BLaER1 treated with 17β-estradiol and CSF1 and Interleukin-3, amounts not matched to agents 10 nM and 100 nM (cell line): Measurements from ENCODE around the gene PTH2.

Source experiments
- H3K27ac ChIP-seq, 11 experiments: shearing (Covaris generic); formaldehyde crosslinking; 2 replicates each; pipeline ENCODE4 v1.8.1; 2022
- H3K27me3 ChIP-seq, 11 experiments: shearing (Covaris generic); formaldehyde crosslinking; 2 replicates each; pipeline ENCODE4 v1.8.1; 2022
- H3K36me3 ChIP-seq, 11 experiments: shearing (Covaris generic); formaldehyde crosslinking; 2 replicates each; pipeline ENCODE4 v1.8.1; 2022
- H3K4me1 ChIP-seq, 10 experiments: shearing (Covaris generic); formaldehyde crosslinking; 2 replicates each; pipeline ENCODE4 v1.8.1; 2022
- H3K4me2 ChIP-seq, 11 experiments: shearing (Covaris generic); formaldehyde crosslinking; 2 replicates each; pipeline ENCODE4 v1.8.1; 2022
- H3K4me3 ChIP-seq, 10 experiments: shearing (Covaris generic); formaldehyde crosslinking; 2 replicates each; pipeline ENCODE4 v1.8.1; 2022
- H3K9ac ChIP-seq, 11 experiments: shearing (Covaris generic); formaldehyde crosslinking; 2 replicates each; pipeline ENCODE4 v1.8.1; 2022
- H3K9me3 ChIP-seq, 11 experiments: shearing (Covaris generic); formaldehyde crosslinking; replicated peaks in 1 of 11; 2 replicates each; pipeline ENCODE4 v1.8.1; 2022
- H4K20me1 ChIP-seq, 11 experiments: shearing (Covaris generic); formaldehyde crosslinking; 2 replicates each; pipeline ENCODE4 v1.8.1; 2022
- Cebpa-rat ChIP-seq, 11 experiments: shearing (Covaris generic); IDR thresholded peaks; 2 replicates each; pipeline ENCODE4 v1.8.1; 2022

PTH2 gene

DNA sequence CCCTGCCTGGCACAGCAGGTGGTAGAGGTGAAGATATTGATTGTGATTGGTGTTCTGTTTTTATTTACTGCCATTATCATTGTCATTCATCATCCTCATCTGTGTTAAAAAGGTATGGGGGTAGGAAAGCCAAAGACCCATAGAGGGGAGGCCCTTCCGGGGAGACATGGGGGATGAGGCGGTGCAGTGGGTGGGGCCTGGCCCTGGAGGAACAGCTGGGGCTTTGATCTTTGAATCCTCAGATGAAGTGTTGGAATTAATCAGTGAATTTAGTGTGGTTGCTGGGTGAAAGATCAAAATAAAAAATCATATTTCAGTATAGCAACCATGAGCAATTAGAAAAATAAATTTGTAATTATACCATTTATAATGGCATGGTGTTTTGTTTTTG lies 7.4 kb downstream of the PTH2 start:
- Histone ChIP-seq H3K4me1 (peaks cover 82 to 93% (median 87%) of the 10 kb centered on the region in 10 experiments), H3K4me2 (peak overlapping the region; percentile 79 to 99 (median 93)), H3K27me3 (peaks cover 14 to 23% (median 19%) of the 10 kb centered on the region in 11 experiments), H3K4me3 (peak overlapping the region in 4 of 10 experiments; percentile 12 to 43 (median 28); a peak in 2 of 20 replicates), H3K27ac (peak overlapping the region; percentile 12 to 86 (median 80); a peak in 21 of 22 replicates), H3K9me3 (peaks cover 0 to 3% (median under 1%) of the 10 kb centered on the region in 11 experiments; a peak in 8 of 22 replicates), H3K36me3 (no peaks in the 10 kb centered on the region), H4K20me1 (no peaks in the 10 kb centered on the region), H3K9ac (peak overlapping the region in 9 of 11 experiments; percentile 40 to 78 (median 72); a peak in 13 of 22 replicates)
- no peak for TF ChIP-seq Cebpa-rat (IDR thresholded peaks at IDR 0.05)

DNA sequence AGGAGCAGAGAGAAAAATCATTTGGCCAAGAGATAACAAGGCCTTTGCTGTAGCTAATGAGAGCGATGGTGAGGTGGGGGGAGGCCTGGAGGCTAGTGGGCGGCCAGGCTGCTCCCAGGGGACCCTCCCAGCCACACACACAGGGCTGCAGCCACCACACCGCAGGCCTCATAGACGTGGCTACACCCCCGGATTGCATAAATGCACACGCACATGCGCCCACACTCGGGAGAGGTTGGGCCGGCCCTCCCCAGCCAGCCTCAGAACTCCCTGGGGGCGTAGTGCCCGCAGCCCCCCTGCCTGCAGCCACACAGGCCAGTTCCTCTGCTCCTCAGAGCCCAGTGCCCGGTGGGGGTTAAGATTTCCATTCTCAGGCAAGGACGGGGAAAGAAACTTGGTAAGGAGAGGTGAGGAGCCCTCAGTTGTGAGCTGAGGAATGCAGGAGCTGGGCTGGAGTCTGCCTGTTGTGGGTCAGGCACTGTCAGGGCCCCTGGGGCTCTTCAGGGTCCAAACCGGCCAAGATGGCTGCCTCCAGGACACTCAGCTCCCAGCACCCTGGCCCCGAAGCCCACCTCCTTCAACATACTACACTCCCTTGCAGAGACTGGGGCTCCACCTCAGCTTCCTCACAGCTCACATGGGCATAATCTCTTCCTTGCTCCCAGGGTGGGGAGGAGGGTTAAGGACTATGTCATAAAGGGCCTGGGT lies 8.0 kb downstream of the PTH2 start:
- peak overlapping the region; percentile 79 to 99 (median 93) for H3K4me2 ChIP-seq
- H3K9ac ChIP-seq: peak overlapping the region in 10 of 11 experiments; percentile 40 to 78 (median 72); a peak in 20 of 22 replicates
- H3K27me3 ChIP-seq: peaks cover 9 to 17% (median 14%) of the 10 kb centered on the region in 11 experiments
- no peaks in the 10 kb centered on the region for H4K20me1 ChIP-seq
- peak overlapping the region; percentile 12 to 86 (median 80); a peak in 21 of 22 replicates for H3K27ac ChIP-seq
- H3K9me3 ChIP-seq: no peaks in the 10 kb centered on the region
- H3K4me1 ChIP-seq: peaks cover 88 to 98% (median 92%) of the 10 kb centered on the region in 10 experiments
- TF ChIP-seq Cebpa-rat (IDR thresholded peaks at IDR 0.05): peak in 6 of 11 experiments; percentile 44 to 80 (median 64); a peak in 9 of 22 replicates
- H3K4me3 ChIP-seq: peak overlapping the region in 6 of 10 experiments; percentile 12 to 43 (median 32); a peak in 8 of 20 replicates
- no peaks in the 10 kb centered on the region for H3K36me3 ChIP-seq

DNA sequence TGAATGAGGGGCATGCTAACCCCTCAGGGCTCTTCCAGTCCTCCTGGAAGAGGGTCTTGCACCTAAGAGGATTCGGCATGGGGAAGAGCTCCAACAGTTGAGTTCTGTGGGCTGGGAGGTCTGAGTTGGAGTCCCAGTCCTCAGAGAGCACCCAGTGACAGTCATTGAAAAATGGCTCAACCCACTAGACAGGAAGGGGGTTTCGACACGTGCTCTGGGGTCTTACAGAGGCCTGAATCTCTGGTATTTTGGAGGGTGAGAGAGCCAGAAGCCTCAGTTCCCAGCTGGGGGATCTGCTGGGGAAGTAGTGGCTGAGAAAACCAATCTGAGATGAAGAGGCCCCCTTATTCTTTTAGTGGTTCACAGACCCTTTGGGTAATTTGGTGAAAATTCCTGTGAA lies 9.0 kb downstream of the PTH2 start:
- Histone ChIP-seq H3K9me3 (no peaks in the 10 kb centered on the region), H3K4me1 (peaks cover 98 to 100% (median 100%) of the 10 kb centered on the region in 10 experiments), H3K36me3 (no peaks in the 10 kb centered on the region), H3K27me3 (peaks cover 0 to 7% (median 4%) of the 10 kb centered on the region in 11 experiments; a peak in 18 of 22 replicates), H3K9ac (peak overlapping the region; percentile 30 to 78 (median 71); a peak in 19 of 22 replicates), H3K4me3 (peak overlapping the region in 6 of 10 experiments; percentile 1 to 43 (median 28); a peak in 5 of 20 replicates), H3K27ac (peak overlapping the region in 10 of 11 experiments; percentile 44 to 86 (median 80); a peak in 20 of 22 replicates), H4K20me1 (no peaks in the 10 kb centered on the region), H3K4me2 (peak overlapping the region; percentile 79 to 99 (median 93))
- TF ChIP-seq Cebpa-rat (IDR thresholded peaks at IDR 0.05): no peak

DNA sequence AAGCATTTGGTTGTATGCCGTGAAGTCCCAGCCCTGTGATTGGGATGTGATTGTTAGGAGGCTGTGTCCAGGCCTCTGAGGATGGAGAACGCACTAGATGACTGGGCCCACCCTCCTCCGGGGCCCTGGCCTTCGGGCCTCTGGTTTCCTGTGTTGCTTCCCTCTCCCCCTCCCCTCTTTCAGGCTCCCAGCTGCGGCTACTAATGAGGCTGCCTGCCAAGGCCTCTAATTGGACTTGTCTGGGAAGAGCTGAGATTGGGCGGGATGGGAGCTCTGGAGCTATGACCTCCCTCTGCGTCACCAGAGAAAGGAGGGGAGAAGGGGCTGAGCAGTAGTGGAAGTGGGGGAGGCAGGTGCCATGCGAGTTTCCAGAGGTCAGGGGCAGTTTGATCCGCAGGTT lies 9.9 kb downstream of the PTH2 start:
- H4K20me1 ChIP-seq: no peaks in the 10 kb centered on the region
- peaks cover 100% of the 10 kb centered on the region in 10 experiments for H3K4me1 ChIP-seq
- H3K27ac ChIP-seq: peak overlapping the region in 10 of 11 experiments; percentile 44 to 86 (median 80); a peak in 17 of 22 replicates
- no peak for TF ChIP-seq Cebpa-rat (IDR thresholded peaks at IDR 0.05)
- peak overlapping the region; percentile 79 to 99 (median 93) for H3K4me2 ChIP-seq
- no peaks in the 10 kb centered on the region for H3K36me3 ChIP-seq
- no peaks in the 10 kb centered on the region for H3K27me3 ChIP-seq
- H3K4me3 ChIP-seq: peak overlapping the region in 3 of 10 experiments; percentile 2 to 40 (median 8); a peak in 2 of 20 replicates
- H3K9me3 ChIP-seq: no peaks in the 10 kb centered on the region
- H3K9ac ChIP-seq: peak overlapping the region; percentile 0 to 78 (median 71); a peak in 16 of 22 replicates

DNA sequence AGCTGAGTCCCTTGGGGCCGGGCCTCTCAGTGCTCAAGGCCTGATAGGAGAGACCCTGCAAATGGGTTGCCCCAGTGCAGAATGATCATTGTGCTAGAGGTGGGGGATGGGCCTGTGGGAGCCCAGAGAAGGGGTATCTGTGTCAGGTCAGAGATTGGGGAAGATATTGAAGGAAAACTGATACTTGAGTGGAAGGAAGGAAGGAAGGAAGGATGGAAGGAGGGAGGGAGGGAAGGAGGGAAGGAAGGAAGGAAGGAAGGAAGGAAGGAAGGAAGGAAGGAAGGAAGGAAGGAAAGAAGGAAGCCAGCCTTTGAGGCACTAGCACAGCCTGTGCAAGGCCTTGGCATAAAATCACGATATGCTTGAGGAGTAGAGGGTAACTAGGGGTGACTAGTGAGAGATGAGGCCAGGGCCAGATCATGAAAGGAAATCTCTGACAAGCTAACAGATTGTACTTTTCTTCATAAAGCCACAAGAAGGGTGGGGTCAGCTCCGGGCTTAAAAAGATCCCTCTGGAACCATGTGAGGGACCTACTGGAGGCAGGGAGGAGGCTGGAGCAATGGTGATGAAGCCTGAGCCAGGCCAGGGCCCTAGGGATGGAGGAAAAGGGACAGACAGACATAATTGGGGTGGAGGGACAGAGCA lies 11.4 kb downstream of the PTH2 start:
- no peaks in the 10 kb centered on the region for H3K36me3 ChIP-seq
- peak overlapping the region; percentile 79 to 99 (median 93) for H3K4me2 ChIP-seq
- H4K20me1 ChIP-seq: no peaks in the 10 kb centered on the region
- peaks cover 100% of the 10 kb centered on the region in 10 experiments for H3K4me1 ChIP-seq
- H3K9me3 ChIP-seq: no peaks in the 10 kb centered on the region
- peak overlapping the region in 3 of 10 experiments; percentile 3 to 26 (median 20); a peak in 1 of 20 replicates for H3K4me3 ChIP-seq
- peak overlapping the region in 9 of 11 experiments; percentile 21 to 86 (median 81); a peak in 13 of 22 replicates for H3K27ac ChIP-seq
- 0 out of 22 replicates have a peak overlapping the region, but pooled peaks of 4 of the 11 experiments have one; percentile 0 to 34 (median 22) for H3K9ac ChIP-seq
- TF ChIP-seq Cebpa-rat (IDR thresholded peaks at IDR 0.05): no peak
- H3K27me3 ChIP-seq: no peaks in the 10 kb centered on the region

DNA sequence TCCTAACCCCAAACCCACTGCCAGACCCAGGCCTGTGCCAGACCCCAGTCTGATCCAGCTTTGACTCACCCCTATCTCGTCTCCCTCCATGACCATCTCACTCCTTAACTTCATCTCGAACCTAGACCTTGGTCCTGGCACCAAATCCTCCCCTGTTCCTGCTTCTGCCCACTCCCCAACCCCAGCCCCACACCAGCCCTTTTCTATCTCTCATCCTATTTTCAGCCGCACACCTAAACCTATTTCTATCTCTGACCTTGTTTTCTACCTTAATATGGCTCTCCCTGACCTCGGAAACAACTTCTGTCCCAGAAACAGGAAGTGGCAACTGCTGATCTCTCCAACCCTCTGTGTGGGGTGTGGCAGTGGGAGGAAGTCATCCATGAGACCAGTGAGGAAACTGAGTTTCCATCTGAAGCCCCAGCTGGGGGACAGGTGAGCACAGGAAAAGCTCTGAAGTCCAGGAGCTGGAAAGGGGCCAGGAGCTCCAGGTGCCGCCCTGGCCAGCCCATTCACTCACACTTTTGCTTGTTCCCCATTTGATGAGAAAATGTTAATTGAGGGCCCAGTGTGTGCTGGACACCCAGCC lies 13.7 kb downstream of the PTH2 start:
- Histone ChIP-seq H3K9me3 (no peaks in the 10 kb centered on the region), H3K4me1 (peaks cover 81 to 100% (median 99%) of the 10 kb centered on the region in 10 experiments), H3K36me3 (no peaks in the 10 kb centered on the region), H3K4me2 (peak overlapping the region; percentile 85 to 99 (median 93)), H3K27ac (peak overlapping the region; percentile 59 to 89 (median 81); a peak in 21 of 22 replicates), H4K20me1 (no peaks in the 10 kb centered on the region), H3K9ac (peak overlapping the region; percentile 34 to 71 (median 61); a peak in 19 of 22 replicates), H3K4me3 (peak overlapping the region in 7 of 10 experiments; percentile 8 to 50 (median 36); a peak in 11 of 20 replicates), H3K27me3 (no peaks in the 10 kb centered on the region)
- no peak for TF ChIP-seq Cebpa-rat (IDR thresholded peaks at IDR 0.05)

DNA sequence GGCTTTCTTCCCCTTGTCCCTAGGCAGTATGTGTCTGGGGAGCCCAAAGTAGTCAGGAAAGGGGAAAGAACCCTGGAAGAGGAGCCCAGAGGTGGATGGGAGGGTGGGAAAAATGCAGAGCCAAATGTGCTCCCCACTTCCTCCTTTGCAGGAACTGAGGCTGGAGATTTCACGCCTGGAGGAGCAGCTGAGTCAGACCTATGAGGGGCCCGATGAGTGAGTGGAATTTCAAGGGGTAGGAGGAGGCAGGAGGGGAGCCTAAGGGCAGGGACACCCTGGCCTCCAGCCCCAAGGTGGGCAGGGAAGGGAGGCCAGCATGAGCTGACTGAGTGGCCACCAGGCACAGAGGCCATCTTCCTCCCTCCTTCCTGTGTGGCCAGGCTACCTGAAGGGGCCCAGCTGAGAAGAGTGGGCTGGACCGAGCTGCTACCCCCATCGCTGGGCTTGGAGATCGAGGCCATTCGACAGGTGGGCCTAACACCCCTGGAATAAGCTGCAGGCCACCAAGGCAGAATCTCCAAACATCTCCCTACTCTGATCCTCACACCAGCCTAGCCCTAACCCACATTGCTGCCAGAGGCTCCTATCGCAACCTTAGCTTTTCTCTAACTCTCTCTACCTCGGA lies 14.3 kb downstream of the PTH2 start:
- Histone ChIP-seq H3K4me2 (peak overlapping the region; percentile 85 to 99 (median 93)), H3K4me1 (peaks cover 75 to 100% (median 99%) of the 10 kb centered on the region in 10 experiments), H3K9ac (peak overlapping the region; percentile 34 to 71 (median 61); a peak in 19 of 22 replicates), H3K4me3 (peak overlapping the region in 7 of 10 experiments; percentile 8 to 50 (median 36); a peak in 11 of 20 replicates), H3K27ac (peak overlapping the region; percentile 59 to 89 (median 81); a peak in 21 of 22 replicates), H3K27me3 (no peaks in the 10 kb centered on the region), H3K9me3 (no peaks in the 10 kb centered on the region), H3K36me3 (no peaks in the 10 kb centered on the region), H4K20me1 (no peaks in the 10 kb centered on the region)
- TF ChIP-seq Cebpa-rat (IDR thresholded peaks at IDR 0.05): no peak

DNA sequence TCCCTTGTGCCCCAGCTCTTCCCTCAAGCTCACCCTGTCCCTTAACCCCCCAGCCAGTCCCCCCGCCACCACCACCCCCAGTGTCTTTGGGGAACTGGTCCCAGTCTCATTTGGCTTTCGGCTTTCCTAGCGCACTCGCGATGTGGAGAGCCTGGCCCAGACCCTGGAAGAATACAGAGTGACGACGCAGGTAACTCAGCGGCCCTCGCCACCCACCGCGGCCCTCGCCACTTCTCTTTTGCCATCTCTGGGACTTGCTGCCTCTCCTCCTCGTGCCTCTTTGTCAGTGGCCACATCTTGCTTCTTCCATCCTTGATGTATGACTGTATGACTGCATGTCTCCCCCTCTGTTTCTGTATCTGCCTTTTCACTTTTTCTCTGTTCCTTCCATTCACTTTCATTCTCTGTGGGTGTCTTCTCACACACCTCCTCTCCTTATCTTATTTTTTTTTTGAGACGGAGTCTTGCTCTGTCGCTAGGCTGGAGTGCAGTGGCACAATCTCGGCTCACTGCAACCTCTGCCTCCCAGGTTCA lies 15.7 kb downstream of the PTH2 start:
- Histone ChIP-seq H4K20me1 (no peaks in the 10 kb centered on the region), H3K4me2 (peak overlapping the region; percentile 85 to 99 (median 93)), H3K36me3 (no peaks in the 10 kb centered on the region), H3K27ac (peak overlapping the region in 3 of 11 experiments; percentile 74 to 85 (median 81); a peak in 3 of 22 replicates), H3K27me3 (no peaks in the 10 kb centered on the region), H3K9ac (no peak overlapping the region), H3K9me3 (no peaks in the 10 kb centered on the region), H3K4me1 (peaks cover 73 to 100% (median 99%) of the 10 kb centered on the region in 10 experiments), H3K4me3 (no peak overlapping the region)
- no peak for TF ChIP-seq Cebpa-rat (IDR thresholded peaks at IDR 0.05)
